ENCODE data around the gene TSACC.

The TSACC gene

DNA sequence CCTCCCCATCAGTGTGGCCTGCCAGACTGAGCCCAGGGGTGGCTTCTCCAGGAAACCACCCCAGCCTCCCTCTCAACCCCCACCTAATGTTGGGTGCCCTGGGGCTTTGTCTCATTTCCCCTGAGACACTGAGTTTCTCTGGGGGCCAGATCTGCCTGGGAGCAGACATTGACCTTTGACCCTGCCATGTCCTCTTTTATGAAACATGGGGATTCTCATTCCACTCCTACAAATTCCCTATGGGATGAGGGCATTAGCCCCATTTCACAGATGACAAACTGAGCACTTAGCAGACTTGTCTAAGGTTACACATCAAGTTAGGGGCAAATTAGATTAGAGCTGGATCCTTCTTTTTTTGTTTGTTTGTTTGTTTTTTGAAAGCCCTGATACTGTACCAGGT is 54.8 kb downstream of the TSACC start:
- TF ChIP-seq, protein P1, sequence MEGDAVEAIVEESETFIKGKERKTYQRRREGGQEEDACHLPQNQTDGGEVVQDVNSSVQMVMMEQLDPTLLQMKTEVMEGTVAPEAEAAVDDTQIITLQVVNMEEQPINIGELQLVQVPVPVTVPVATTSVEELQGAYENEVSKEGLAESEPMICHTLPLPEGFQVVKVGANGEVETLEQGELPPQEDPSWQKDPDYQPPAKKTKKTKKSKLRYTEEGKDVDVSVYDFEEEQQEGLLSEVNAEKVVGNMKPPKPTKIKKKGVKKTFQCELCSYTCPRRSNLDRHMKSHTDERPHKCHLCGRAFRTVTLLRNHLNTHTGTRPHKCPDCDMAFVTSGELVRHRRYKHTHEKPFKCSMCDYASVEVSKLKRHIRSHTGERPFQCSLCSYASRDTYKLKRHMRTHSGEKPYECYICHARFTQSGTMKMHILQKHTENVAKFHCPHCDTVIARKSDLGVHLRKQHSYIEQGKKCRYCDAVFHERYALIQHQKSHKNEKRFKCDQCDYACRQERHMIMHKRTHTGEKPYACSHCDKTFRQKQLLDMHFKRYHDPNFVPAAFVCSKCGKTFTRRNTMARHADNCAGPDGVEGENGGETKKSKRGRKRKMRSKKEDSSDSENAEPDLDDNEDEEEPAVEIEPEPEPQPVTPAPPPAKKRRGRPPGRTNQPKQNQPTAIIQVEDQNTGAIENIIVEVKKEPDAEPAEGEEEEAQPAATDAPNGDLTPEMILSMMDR (conservative IDR thresholded peaks at IDR 0.05; ENCODE audit: low read depth, low read length), result no peak
- DNase-seq (ENCODE audit: low read depth), result no peak
- no peak overlapping the region for H3K4me3 ChIP-seq (ENCODE audit: low read depth, low read length)

DNA sequence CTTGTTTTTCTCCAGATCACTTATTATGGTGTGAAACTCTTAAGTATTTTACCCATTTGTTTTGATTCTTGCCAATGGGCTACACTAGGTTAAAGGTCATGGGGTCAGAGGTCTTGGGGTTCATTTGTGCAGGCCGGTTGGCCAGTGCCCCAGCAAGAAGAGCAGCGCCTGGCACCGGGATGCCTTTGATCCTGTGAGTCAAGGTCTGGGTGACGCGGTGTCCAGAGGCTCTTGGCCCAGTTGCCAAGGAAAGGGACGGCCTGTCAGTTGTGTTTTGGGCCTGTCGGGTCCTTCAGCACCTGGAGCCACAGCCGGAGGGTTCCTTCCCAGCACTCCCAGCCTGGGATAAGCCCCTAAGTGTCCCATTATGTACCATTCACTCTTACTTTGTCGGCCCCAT is 55.8 kb downstream of the TSACC start:
- H3K4me3 ChIP-seq (ENCODE audit: low read depth, low read length), result no peak overlapping the region
- DNase-seq (ENCODE audit: low read depth), result no peak
- TF ChIP-seq, protein P1 (conservative IDR thresholded peaks at IDR 0.05; ENCODE audit: low read depth, low read length), result no peak

DNA sequence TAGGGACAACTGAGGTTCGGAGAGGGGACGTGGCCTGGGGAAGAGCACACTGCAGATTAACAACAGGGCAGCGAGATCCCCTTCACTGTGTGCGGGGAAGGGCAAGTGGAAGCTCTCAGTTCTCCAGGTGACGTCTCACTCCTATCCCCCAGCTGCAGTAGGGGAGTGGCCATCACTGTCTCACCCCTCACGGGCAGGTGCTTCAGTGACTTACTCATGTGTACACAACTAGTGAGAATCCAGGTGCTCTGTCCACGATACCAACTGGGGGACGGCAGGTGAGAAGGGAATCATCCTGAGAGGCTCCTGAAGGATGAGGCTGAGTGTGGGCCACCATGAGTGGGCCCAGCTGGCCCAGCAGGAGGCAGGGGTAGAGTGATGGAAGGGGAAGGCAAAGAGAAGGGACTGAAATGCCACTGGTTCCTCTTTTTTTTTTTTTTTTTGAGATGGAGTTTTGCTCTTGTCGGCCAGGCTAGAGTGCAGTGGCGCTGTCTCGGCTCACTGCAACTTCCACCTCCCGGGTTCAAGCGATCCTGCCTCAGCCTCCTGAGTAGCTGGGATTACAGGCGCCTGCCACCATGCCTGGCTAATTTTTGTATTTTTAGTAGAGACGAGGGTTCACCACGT is 56.6 kb downstream of the TSACC start:
- H3K4me3 ChIP-seq (ENCODE audit: low read depth, low read length), result no peak overlapping the region
- TF ChIP-seq, protein P1 (conservative IDR thresholded peaks at IDR 0.05; ENCODE audit: low read depth, low read length), result no peak
- no peak for DNase-seq (ENCODE audit: low read depth)
